ENCODE measurements around the gene GDF9. TPM values are rescaled to one million over a fixed set of nuclear protein-coding genes. Genes with fewer than 3 reads are reported as not detected.

Gene GDF9
- total RNA-seq, 1 experiment from 2014 or later: 0.94 TPM

DNA sequence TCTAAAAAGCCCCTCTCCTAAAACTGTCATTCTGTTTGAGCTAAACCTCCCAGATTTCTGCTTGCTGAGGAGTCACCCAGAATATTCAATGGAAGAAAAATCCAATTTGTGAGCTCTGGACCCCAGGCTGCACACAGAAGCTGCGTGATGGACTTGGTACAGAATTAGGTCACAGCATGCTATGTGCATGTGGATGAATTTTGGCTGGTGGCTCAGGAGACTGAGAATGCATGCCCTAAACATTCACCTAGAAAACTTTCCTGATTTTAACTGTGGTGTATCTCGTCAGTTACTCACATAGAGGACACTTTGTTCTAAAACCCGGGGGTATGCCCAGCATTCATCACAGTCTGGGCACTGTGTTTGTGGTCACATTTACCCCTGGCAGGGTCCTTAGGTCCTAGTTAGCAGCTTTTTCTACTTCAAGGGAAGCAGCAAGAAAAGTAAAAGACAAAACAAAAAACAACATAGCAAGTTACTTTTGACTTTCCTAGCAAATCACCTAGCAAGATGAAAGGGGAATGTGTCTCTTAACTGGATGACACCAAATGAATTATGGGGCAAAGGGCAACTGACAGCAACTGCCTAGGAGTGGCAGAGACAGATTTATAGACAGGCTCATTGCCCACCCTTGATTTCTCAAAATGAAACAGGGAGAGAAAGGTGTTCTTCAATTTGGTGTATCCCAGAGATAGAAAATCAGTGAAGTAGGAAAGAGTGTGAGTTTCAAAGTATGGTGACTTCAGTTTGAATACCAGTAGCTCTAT is 27.6 kb downstream of the GDF9 start:
- CTCF ChIA-PET: interaction anchor here (0.6 to 1.1 kb wide), 2 partner anchors 205 to 410 kb away, joined by 3 to 4 read pairs; no protein-coding TSS in a partner anchor
- intact Hi-C loops (cut with micrococcal nuclease; ENCODE audit: unreplicated experiment): no loop called here
- Mint-ChIP-seq H3K27ac (ENCODE audit: unreplicated experiment) (peak overlapping the region; percentile 74), H3K9me3 (ENCODE audit: low read depth, unreplicated experiment) (no peaks in the 10 kb centered on the region), H3K36me3 (ENCODE audit: insufficient read depth, unreplicated experiment) (no peaks in the 10 kb centered on the region), H3K27me3 (ENCODE audit: unreplicated experiment) (no peaks in the 10 kb centered on the region), H3K4me3 (ENCODE audit: low read depth, unreplicated experiment) (no peak overlapping the region), H3K4me1 (ENCODE audit: low read depth, unreplicated experiment) (peaks cover 29% of the 10 kb centered on the region)
- no peak for TF ChIP-seq CTCF (IDR thresholded peaks at IDR 0.05; ENCODE audit: unreplicated experiment)
- DNase-seq: no peak
- no TSS peak for BruUV-seq (replicated peaks)

DNA sequence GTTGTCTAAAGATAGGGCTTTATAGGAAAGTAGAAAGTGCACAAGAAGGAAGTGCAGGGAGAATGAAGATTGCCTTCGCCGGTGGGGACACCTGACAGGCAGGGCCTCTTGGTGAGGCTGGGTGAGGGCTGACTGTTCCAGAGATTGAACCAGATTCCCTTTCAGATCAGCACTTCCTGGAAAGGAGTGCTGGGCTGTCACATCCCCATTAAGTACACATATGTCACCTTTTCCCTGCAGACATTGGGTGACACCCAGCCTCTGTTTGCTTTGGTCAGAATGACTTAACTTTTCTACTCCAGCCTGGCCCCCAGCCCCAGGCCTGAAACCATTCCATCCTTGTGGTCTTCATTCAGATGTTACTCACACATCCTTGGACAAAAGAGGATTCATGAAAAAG is 28.4 kb downstream of the GDF9 start:
- Mint-ChIP-seq H3K36me3 (ENCODE audit: insufficient read depth, unreplicated experiment) (no peaks in the 10 kb centered on the region), H3K4me3 (ENCODE audit: low read depth, unreplicated experiment) (peak overlapping the region; percentile 15), H3K27ac (ENCODE audit: unreplicated experiment) (peak overlapping the region; percentile 74), H3K4me1 (ENCODE audit: low read depth, unreplicated experiment) (peaks cover 29% of the 10 kb centered on the region), H3K27me3 (ENCODE audit: unreplicated experiment) (no peaks in the 10 kb centered on the region), H3K9me3 (ENCODE audit: low read depth, unreplicated experiment) (no peaks in the 10 kb centered on the region)
- no peak for TF ChIP-seq CTCF (IDR thresholded peaks at IDR 0.05; ENCODE audit: unreplicated experiment)
- DNase-seq: peak; percentile 48
- no TSS peak for BruUV-seq (replicated peaks)
- CTCF ChIA-PET: interaction anchor here (1.1 kb wide), 1 partner anchor 410 kb away, joined by 3 read pairs; no protein-coding TSS in a partner anchor
- intact Hi-C loops (cut with micrococcal nuclease; ENCODE audit: unreplicated experiment): no loop called here

GRCh38 chr5:132836852-132837251 is 29.4 kb downstream of the GDF9 start:
- no peak for TF ChIP-seq CTCF (IDR thresholded peaks at IDR 0.05; ENCODE audit: unreplicated experiment)
- Mint-ChIP-seq H3K4me3 (ENCODE audit: low read depth, unreplicated experiment) (no peak overlapping the region), H3K9me3 (ENCODE audit: low read depth, unreplicated experiment) (no peaks in the 10 kb centered on the region), H3K27ac (ENCODE audit: unreplicated experiment) (no peak overlapping the region), H3K27me3 (ENCODE audit: unreplicated experiment) (no peaks in the 10 kb centered on the region), H3K36me3 (ENCODE audit: insufficient read depth, unreplicated experiment) (no peaks in the 10 kb centered on the region), H3K4me1 (ENCODE audit: low read depth, unreplicated experiment) (peaks cover 29% of the 10 kb centered on the region)
- BruUV-seq (replicated peaks): no TSS peak
- CTCF ChIA-PET: no interaction called here
- intact Hi-C loops (cut with micrococcal nuclease; ENCODE audit: unreplicated experiment): no loop called here
- no peak for DNase-seq

DNA sequence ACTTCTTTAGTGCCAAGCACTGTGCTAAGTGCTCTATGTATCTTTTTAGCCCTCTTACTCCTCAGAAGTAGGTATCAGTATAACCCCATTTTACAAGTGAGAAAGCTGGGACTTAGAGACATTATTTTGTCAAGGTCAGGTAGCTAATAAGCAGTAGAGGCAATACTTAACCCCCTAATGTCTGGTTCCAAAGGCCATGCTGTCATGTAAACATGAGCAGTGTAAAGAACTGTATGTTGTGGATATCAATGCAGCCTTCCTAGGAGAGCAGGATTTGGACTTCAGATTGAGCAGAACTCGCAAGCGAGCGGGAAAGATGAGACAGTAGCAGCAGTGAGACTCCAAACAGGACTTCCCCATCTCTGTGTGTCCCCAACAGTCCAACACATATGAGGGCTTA is 32.2 kb downstream of the GDF9 start:
- Mint-ChIP-seq H3K9me3 (ENCODE audit: low read depth, unreplicated experiment) (no peaks in the 10 kb centered on the region), H3K27ac (ENCODE audit: unreplicated experiment) (no peak overlapping the region), H3K4me3 (ENCODE audit: low read depth, unreplicated experiment) (no peak overlapping the region), H3K27me3 (ENCODE audit: unreplicated experiment) (no peaks in the 10 kb centered on the region), H3K36me3 (ENCODE audit: insufficient read depth, unreplicated experiment) (peaks cover 26% of the 10 kb centered on the region), H3K4me1 (ENCODE audit: low read depth, unreplicated experiment) (peaks cover 30% of the 10 kb centered on the region)
- intact Hi-C loops (cut with micrococcal nuclease; ENCODE audit: unreplicated experiment): no loop called here
- BruUV-seq (replicated peaks): no TSS peak
- no peak for TF ChIP-seq CTCF (IDR thresholded peaks at IDR 0.05; ENCODE audit: unreplicated experiment)
- no peak for DNase-seq
- CTCF ChIA-PET: interaction anchor here (1.7 kb wide), 1 partner anchor 11 kb away, joined by 4 read pairs; no protein-coding TSS in a partner anchor

Data from Calu3 (cell line).